Measurements from ENCODE around the gene PHOX2A.

Gene PHOX2A

DNA sequence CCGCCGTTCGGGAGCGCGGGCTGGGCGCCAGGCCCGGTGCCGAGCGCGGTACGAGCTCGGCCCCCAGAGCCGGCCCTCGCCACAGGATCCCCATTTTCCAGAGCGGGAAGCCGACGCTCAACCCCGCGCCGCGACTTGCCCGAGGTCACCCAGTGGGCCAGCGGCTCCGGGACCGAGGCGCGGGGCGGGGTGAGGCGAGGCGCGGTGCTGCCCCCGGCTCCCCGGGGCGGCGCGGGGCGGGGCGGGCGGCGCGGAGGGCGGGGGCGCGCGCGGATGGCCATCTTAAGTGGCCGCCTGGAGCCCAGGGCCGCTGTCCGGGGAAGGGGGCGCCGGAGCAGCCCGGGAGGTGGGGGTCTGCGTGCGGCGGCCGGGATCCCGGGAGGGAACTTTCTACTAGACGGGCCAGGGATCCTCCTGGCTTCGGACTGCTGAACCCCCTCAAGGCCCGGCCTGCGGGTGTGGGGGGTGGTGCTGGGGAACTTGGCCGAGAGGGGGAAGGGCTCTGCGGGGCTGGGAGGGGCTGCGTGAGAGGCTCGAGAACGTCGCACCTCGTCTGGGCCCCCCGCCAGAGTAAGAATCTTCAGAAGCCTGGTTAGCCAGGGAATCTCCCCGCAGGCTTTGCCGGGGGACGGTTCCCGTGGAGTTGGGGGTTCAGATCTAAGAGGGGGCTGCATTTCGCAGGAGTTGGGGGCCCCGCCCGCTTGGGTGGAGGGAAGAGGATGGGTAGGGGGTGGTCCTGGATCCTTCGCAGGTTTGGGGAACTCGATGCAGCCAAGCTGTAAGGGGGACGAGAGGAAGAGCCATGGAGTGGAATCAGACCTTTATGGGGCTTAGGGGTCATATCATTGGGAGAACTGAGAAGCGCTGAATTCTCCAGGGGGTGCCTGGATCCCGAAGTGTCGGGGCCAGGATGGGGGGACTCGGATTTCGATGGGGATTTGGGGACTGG is 20.1 kb downstream of the PHOX2A start:
- Histone ChIP-seq H3K4me2 (ENCODE audit: low read length, poor library complexity, severe bottlenecking) (peak overlapping the region; percentile 62), H3K9ac (ENCODE audit: low read length) (peak overlapping the region; percentile 94), H2BK5ac (ENCODE audit: low read depth, low read length, poor library complexity, severe bottlenecking) (peak overlapping the region; percentile 89), H4K8ac (ENCODE audit: low read length) (peak overlapping the region; percentile 74), H3K27me3 (ENCODE audit: control insufficient read depth in 1 of 2, insufficient read depth in 1 of 2, low read length in 2 of 2) (peaks cover 0 to 2% of the 10 kb centered on the region in 2 experiments), H2AK5ac (ENCODE audit: low read length, severe bottlenecking) (peak overlapping the region; percentile 1), H3K4me1 (ENCODE audit: control insufficient read depth, insufficient read depth, low read depth, low read length) (peaks cover 34% of the 10 kb centered on the region), H3K4me3 (ENCODE audit: insufficient read depth in 1 of 2, low read depth in 1 of 2, low read length in 2 of 2) (peak overlapping the region; percentile 82 to 98), H2BK12ac (ENCODE audit: low read length in 2 of 2) (peak overlapping the region; percentile 18 to 25), H3K79me1 (replicated peaks; ENCODE audit: low read length, poor library complexity, severe bottlenecking) (peaks cover 9% of the 10 kb centered on the region), H3K23ac (ENCODE audit: low read length in 2 of 2) (no peak overlapping the region), H3K14ac (ENCODE audit: low read length in 2 of 2) (peak overlapping the region in 1 of 2 experiments; percentile 3), H2BK15ac (ENCODE audit: low read depth, poor library complexity, severe bottlenecking) (peak overlapping the region; percentile 89), H3K18ac (ENCODE audit: low read depth in 1 of 2, low read length in 2 of 2) (peak overlapping the region; percentile 43 to 91), H2AFZ (ENCODE audit: low read depth, low read length) (no peak overlapping the region), H3K9me3 (ENCODE audit: control insufficient read depth, low read length) (no peaks in the 10 kb centered on the region), H3K27ac (ENCODE audit: low read length, poor library complexity, severe bottlenecking) (peak overlapping the region; percentile 83), H2BK120ac (ENCODE audit: low read depth, low read length) (peak overlapping the region; percentile 96), H3K36me3 (ENCODE audit: control insufficient read depth in 1 of 2, insufficient read depth in 2 of 2, low read depth in 1 of 2, low read length in 2 of 2) (peaks cover 22 to 25% of the 10 kb centered on the region in 2 experiments), H4K91ac (ENCODE audit: low read length) (peak overlapping the region; percentile 88), H3K4ac (ENCODE audit: low read depth in 1 of 2, low read length in 2 of 2) (peak overlapping the region; percentile 57 to 98)
- WGBS = 1% methylated on average over 68 of the region's 84 CpGs
- peak; percentile 78 for DNase-seq

DNA sequence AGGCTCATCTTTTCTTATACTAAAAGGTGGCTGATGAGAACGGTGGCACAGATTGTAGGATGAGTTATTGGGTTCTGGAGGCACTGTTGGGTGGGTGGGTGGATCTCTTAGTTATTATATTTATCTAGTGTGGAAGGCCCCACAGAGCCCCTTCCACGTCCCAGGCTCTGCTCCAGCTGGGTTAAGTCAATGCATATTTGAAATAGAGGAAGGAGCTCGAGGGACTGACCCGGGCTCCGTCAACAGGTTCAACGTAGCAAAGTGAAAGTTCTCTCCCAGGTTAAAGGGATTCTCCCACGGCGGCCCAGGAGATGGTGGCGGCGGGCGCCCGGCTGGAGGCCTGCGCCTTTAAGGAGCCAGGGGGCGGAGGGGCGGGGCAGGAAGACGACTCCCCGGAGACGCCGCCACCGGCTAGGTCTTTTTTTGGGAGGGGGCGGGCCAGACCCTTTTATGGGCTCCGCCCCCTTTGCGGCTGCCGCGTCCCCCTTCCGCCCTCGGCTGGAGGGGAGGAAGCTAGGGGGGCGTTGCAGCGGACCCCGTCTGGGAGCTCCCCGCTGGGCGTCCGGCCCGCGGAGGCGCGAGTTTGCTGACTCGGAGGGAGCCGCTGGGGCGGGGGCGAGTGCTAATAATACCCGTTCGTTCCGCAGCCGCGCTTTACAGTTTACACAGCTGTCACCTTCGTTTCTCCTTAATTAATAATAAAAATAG is 20.9 kb downstream of the PHOX2A start:
- Histone ChIP-seq H3K4ac (ENCODE audit: low read depth in 1 of 2, low read length in 2 of 2) (peak overlapping the region in 1 of 2 experiments; percentile 80), H2AK5ac (ENCODE audit: low read length, severe bottlenecking) (peak overlapping the region; percentile 56), H3K4me1 (ENCODE audit: control insufficient read depth, insufficient read depth, low read depth, low read length) (peaks cover 26% of the 10 kb centered on the region), H2BK120ac (ENCODE audit: low read depth, low read length) (peak overlapping the region; percentile 62), H3K9ac (ENCODE audit: low read length) (peak overlapping the region; percentile 79), H3K4me2 (ENCODE audit: low read length, poor library complexity, severe bottlenecking) (peak overlapping the region; percentile 73), H3K4me3 (ENCODE audit: insufficient read depth in 1 of 2, low read depth in 1 of 2, low read length in 2 of 2) (peak overlapping the region; percentile 80 to 82), H3K18ac (ENCODE audit: low read depth in 1 of 2, low read length in 2 of 2) (peak overlapping the region; percentile 79), H2AFZ (ENCODE audit: low read depth, low read length) (peak overlapping the region; percentile 60), H2BK5ac (ENCODE audit: low read depth, low read length, poor library complexity, severe bottlenecking) (peak overlapping the region; percentile 89), H3K27me3 (ENCODE audit: control insufficient read depth in 1 of 2, insufficient read depth in 1 of 2, low read length in 2 of 2) (peaks cover 7 to 10% of the 10 kb centered on the region in 2 experiments), H4K91ac (ENCODE audit: low read length) (no peak overlapping the region), H3K79me1 (replicated peaks; ENCODE audit: low read length, poor library complexity, severe bottlenecking) (peaks cover under 1% of the 10 kb centered on the region), H4K8ac (ENCODE audit: low read length) (peak overlapping the region; percentile 20), H3K36me3 (ENCODE audit: control insufficient read depth in 1 of 2, insufficient read depth in 2 of 2, low read depth in 1 of 2, low read length in 2 of 2) (peaks cover 13 to 18% of the 10 kb centered on the region in 2 experiments), H3K9me3 (ENCODE audit: control insufficient read depth, low read length) (no peaks in the 10 kb centered on the region), H3K23ac (ENCODE audit: low read length in 2 of 2) (no peak overlapping the region), H2BK15ac (ENCODE audit: low read depth, poor library complexity, severe bottlenecking) (peak overlapping the region; percentile 89), H3K27ac (ENCODE audit: low read length, poor library complexity, severe bottlenecking) (peak overlapping the region; percentile 83), H3K14ac (ENCODE audit: low read length in 2 of 2) (no peak overlapping the region), H2BK12ac (ENCODE audit: low read length in 2 of 2) (peak overlapping the region in 1 of 2 experiments; percentile 57)
- DNase-seq = peak; percentile 93
- WGBS = under 1% methylated on average over 42 of the region's 47 CpGs

DNA sequence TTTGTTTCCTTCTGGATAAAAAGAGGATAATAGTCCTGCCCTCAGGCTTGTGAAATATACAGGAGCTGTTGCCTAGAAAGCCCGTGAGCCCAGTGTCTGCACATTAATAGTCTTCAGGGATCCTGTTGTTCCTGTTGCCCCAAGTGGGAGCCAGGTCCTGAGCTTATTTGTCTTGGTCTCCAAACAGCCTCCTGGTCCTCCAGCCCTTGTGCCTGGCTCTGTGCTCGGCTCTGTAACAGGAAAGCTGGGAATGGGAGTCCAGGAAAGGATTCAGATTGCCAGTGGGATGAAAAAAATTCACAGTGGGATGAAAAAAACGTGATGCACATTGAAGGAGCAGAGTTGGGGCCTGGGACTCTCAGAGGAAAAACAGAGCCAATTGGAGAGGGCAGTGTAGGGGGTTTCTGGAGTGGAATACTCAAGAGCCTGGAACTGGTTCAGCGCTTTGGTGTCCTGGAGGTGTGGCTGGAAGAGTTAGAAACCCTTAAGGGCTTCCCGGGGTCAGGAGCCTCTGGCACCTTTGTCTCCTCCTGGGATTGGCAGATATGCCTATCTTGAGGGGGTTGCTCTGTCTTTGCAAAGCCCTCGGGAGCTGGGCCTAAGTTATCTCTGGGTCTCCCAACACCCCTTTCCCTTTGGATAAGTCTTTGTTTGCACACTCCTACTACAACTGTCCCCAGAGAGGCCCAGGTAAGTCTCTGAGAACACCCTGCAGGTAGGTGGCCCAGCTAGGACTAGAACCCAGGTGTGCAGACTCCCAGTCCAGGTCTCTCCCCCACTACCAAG is 21.7 kb downstream of the PHOX2A start:
- H3K4me1 ChIP-seq (ENCODE audit: control insufficient read depth, insufficient read depth, low read depth, low read length) = peaks cover 19% of the 10 kb centered on the region
- WGBS = 57% methylated on average over 6 of the region's 6 CpGs
- peak overlapping the region in 1 of 2 experiments; percentile 57 for H2BK12ac ChIP-seq (ENCODE audit: low read length in 2 of 2)
- H3K9ac ChIP-seq (ENCODE audit: low read length) = peak overlapping the region; percentile 79
- H3K14ac ChIP-seq (ENCODE audit: low read length in 2 of 2) = no peak overlapping the region
- H3K9me3 ChIP-seq (ENCODE audit: control insufficient read depth, low read length) = no peaks in the 10 kb centered on the region
- H2BK120ac ChIP-seq (ENCODE audit: low read depth, low read length) = no peak overlapping the region
- no peak overlapping the region for H4K91ac ChIP-seq (ENCODE audit: low read length)
- peak overlapping the region in 1 of 2 experiments; percentile 80 for H3K4ac ChIP-seq (ENCODE audit: low read depth in 1 of 2, low read length in 2 of 2)
- no peaks in the 10 kb centered on the region for H3K79me1 ChIP-seq (replicated peaks; ENCODE audit: low read length, poor library complexity, severe bottlenecking)
- H2BK15ac ChIP-seq (ENCODE audit: low read depth, poor library complexity, severe bottlenecking) = no peak overlapping the region
- H2BK5ac ChIP-seq (ENCODE audit: low read depth, low read length, poor library complexity, severe bottlenecking) = no peak overlapping the region
- H4K8ac ChIP-seq (ENCODE audit: low read length) = peak overlapping the region; percentile 20
- peaks cover 6 to 10% of the 10 kb centered on the region in 2 experiments for H3K36me3 ChIP-seq (ENCODE audit: control insufficient read depth in 1 of 2, insufficient read depth in 2 of 2, low read depth in 1 of 2, low read length in 2 of 2)
- no peak overlapping the region for H3K23ac ChIP-seq (ENCODE audit: low read length in 2 of 2)
- peak overlapping the region in 1 of 2 experiments; percentile 80 for H3K4me3 ChIP-seq (ENCODE audit: insufficient read depth in 1 of 2, low read depth in 1 of 2, low read length in 2 of 2)
- peak overlapping the region; percentile 60 for H2AFZ ChIP-seq (ENCODE audit: low read depth, low read length)
- H3K18ac ChIP-seq (ENCODE audit: low read depth in 1 of 2, low read length in 2 of 2) = peak overlapping the region in 1 of 2 experiments; percentile 54
- peak overlapping the region; percentile 56 for H2AK5ac ChIP-seq (ENCODE audit: low read length, severe bottlenecking)
- peaks cover 14 to 18% of the 10 kb centered on the region in 2 experiments for H3K27me3 ChIP-seq (ENCODE audit: control insufficient read depth in 1 of 2, insufficient read depth in 1 of 2, low read length in 2 of 2)
- H3K27ac ChIP-seq (ENCODE audit: low read length, poor library complexity, severe bottlenecking) = peak overlapping the region; percentile 83
- DNase-seq = no peak
- H3K4me2 ChIP-seq (ENCODE audit: low read length, poor library complexity, severe bottlenecking) = peak overlapping the region; percentile 73
